Gastroesophageal sphincter (tissue), 4 donors: Measurements from ENCODE around the gene ERP44. TPM values are rescaled to one million over a fixed set of nuclear protein-coding genes. Genes with fewer than 3 reads are reported as not detected.
"Not testable (repeated sequence)": the region's sequence is repeated elsewhere in the genome, so short reads cannot be mapped to it uniquely, and the experiment has no call there.

Experiments
- ATAC-seq: fragments of 150-250 bp; one replicate; pipeline ENCODE4 v1.9.1; 2016; ENCODE audit warnings: mild to moderate bottlenecking, moderate library complexity
- H3K27ac ChIP-seq, 4 donors: fragments of 200-600 bp; sonication (generic) in 3 of 4; 1 replicate in 3 of 4; 2 replicates in 1 of 4; pipeline ENCODE4 v1.5.1; 2016 to 2019
- H3K27me3 ChIP-seq: fragments of 200-600 bp; sonication (generic); one replicate; pipeline ENCODE4 v1.5.1; 2019
- H3K36me3 ChIP-seq, 2 donors: fragments of 200-600 bp; sonication (generic); one replicate each; pipeline ENCODE4 v1.5.1; 2019; ENCODE audit warnings: control low read depth in 1 of 2
- H3K4me1 ChIP-seq, 3 donors: fragments of 200-600 bp; sonication (generic); 1 replicate in 2 of 3; 2 replicates in 1 of 3; pipeline ENCODE4 v1.5.1; 2016 to 2019; ENCODE audit warnings: control low read depth in 2 of 3
- H3K4me3 ChIP-seq, 2 donors: fragments of 200-600 bp; sonication (generic); one replicate each; pipeline ENCODE4 v1.5.1; 2019; ENCODE audit warnings: mild to moderate bottlenecking in 1 of 2, moderate library complexity in 1 of 2
- H3K9me3 ChIP-seq, 3 donors: fragments of 200-600 bp; sonication (generic); one replicate each; pipeline ENCODE4 v1.5.1; 2017 to 2019; ENCODE audit warnings: control low read depth in 2 of 3
- EP300 ChIP-seq: sonication (generic); formaldehyde crosslinking; IDR thresholded peaks from one replicate; pipeline ENCODE4 v1.6.1; 2017; ENCODE audit warnings: antibody characterized with exemption, mild to moderate bottlenecking
- POLR2A ChIP-seq, 2 donors: fragments of 450-650 bp; IDR thresholded peaks; one replicate each; pipeline ENCODE4 v1.6.1; 2017; ENCODE audit warnings: antibody characterized with exemption in 2 of 2, mild to moderate bottlenecking in 2 of 2, moderate library complexity in 1 of 2
- POLR2AphosphoS5 ChIP-seq: sonication (generic); formaldehyde crosslinking; IDR thresholded peaks from one replicate; pipeline ENCODE4 v1.6.1; 2017; ENCODE audit warnings: antibody characterized with exemption
- WGBS, 2 donors: methylation state at CpG; one replicate each; pipeline ENCODE4 v1.1.5; 2018; ENCODE audit warnings: low coverage in 1 of 2; 5-methylcytosine and 5-hydroxymethylcytosine counted together
- total RNA-seq, 4 donors: library from RNA; depleted of rRNA; stranded (reverse); fragments of >200 nt; gene quantifications; one replicate each; pipeline ENCODE4 v1.1.0, GENCODE V29; 2016
- TF ChIP-seq, protein P1 (sequence below), 4 experiments: fragments of 200-600 bp in 2 of 4; fragments of 450-650 bp in 2 of 4; sonication (generic) in 1 of 4; IDR thresholded peaks; one replicate each; pipeline ENCODE4 v1.5.1; 2017 to 2019; ENCODE audit warnings: antibody characterized with exemption in 4 of 4, mild to moderate bottlenecking in 2 of 4, moderate library complexity in 2 of 4

ERP44 gene
- total RNA-seq, 4 donors from 2014 or later = 13.7 to 19.2 (median 13.8) TPM

DNA sequence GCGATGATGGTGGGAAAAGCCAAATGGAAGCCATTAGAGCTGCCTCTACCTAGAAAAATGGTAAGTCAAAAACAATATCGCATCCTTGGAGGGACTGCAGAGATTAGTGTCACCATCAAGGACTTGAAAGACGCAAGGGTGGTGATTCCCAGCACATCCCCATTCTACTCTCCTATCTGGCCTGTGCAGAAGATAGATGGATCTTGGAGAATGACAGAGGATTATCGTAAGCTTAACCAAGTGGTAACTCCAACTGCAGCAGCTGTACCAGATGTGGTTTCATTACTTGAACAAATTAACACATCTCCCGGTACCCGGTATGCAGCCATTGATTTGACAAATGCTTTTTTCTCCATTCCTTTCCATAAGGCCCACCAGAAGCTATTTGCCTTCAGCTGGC is 23.8 kb downstream of the ERP44 start:
- Histone ChIP-seq H3K9me3 (no peaks in the 10 kb centered on the region), H3K27me3 (no peaks in the 10 kb centered on the region), H3K36me3 (no peaks in the 10 kb centered on the region), H3K4me3 (no peak overlapping the region), H3K4me1 (peaks cover 0 to 24% (median 8%) of the 10 kb centered on the region in 3 donors), H3K27ac (no peak overlapping the region)
- TF ChIP-seq POLR2AphosphoS5 = no peak
- no peak for TF ChIP-seq EP300
- TF ChIP-seq, protein P1, sequence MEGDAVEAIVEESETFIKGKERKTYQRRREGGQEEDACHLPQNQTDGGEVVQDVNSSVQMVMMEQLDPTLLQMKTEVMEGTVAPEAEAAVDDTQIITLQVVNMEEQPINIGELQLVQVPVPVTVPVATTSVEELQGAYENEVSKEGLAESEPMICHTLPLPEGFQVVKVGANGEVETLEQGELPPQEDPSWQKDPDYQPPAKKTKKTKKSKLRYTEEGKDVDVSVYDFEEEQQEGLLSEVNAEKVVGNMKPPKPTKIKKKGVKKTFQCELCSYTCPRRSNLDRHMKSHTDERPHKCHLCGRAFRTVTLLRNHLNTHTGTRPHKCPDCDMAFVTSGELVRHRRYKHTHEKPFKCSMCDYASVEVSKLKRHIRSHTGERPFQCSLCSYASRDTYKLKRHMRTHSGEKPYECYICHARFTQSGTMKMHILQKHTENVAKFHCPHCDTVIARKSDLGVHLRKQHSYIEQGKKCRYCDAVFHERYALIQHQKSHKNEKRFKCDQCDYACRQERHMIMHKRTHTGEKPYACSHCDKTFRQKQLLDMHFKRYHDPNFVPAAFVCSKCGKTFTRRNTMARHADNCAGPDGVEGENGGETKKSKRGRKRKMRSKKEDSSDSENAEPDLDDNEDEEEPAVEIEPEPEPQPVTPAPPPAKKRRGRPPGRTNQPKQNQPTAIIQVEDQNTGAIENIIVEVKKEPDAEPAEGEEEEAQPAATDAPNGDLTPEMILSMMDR (IDR thresholded peaks at IDR 0.05) = no peak
- TF ChIP-seq POLR2A (IDR thresholded peaks at IDR 0.05) = no peak
- no peak for ATAC-seq
- whole genome bisulfite sequencing, 2 donors = 97 to 100% methylated on average over 4 to 6 of the region's 6 CpGs

DNA sequence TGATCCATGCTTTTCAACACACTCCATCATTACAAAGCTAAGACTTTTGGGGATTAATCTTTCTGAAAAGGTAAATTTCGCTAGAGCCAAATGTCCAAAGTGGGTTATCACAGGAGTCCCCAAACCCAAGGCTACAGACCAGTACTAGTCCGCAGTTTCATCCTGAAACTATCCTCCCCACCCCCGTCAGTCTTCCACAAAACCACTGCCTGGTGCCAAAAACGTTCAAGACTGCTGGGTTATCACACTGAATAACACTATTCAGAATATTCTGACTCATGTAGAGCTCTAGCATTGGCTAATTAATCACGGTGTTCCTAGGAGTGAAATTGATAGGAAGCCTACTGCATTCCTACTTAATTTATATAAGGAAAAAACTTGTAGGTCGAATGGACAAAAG is 24.7 kb downstream of the ERP44 start:
- no peak for ATAC-seq
- no peaks in the 10 kb centered on the region for H3K27me3 ChIP-seq
- H3K27ac ChIP-seq = no peak overlapping the region
- 74 to 75% methylated on average over 5 to 6 of the region's 6 CpGs for WGBS, 2 donors
- no peak for TF ChIP-seq POLR2AphosphoS5
- no peak for TF ChIP-seq POLR2A (IDR thresholded peaks at IDR 0.05)
- TF ChIP-seq, protein P1 (IDR thresholded peaks at IDR 0.05) = no peak
- TF ChIP-seq EP300 = no peak
- no peaks in the 10 kb centered on the region for H3K9me3 ChIP-seq
- no peaks in the 10 kb centered on the region for H3K36me3 ChIP-seq
- no peak overlapping the region for H3K4me3 ChIP-seq
- peaks cover 0 to 24% (median 8%) of the 10 kb centered on the region in 3 donors for H3K4me1 ChIP-seq

DNA sequence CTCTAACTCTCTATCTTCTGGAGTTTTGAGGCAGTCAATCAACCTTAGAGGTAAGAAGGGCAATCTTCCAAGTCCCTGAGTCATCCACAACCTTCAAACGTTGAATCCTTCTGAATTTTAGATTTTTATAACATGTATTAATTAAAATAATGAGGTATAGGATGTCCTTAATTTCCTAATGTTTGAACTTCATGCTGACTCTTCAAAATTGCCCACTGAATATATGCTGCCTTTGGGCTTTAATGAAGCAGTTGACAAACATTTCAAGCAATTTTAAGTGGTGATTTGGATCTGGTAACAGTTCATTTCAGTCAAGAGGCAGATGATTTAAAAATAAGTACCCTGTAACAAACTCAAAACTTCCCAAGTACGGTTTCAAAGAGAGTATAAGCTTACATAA is 26.0 kb downstream of the ERP44 start:
- H3K27me3 ChIP-seq = no peaks in the 10 kb centered on the region
- TF ChIP-seq, protein P1 (IDR thresholded peaks at IDR 0.05) = no peak
- TF ChIP-seq POLR2A (IDR thresholded peaks at IDR 0.05) (no peak), EP300 (no peak), POLR2AphosphoS5 (no peak)
- peaks cover 0 to 24% (median 8%) of the 10 kb centered on the region in 3 donors for H3K4me1 ChIP-seq
- H3K27ac ChIP-seq = no peak overlapping the region
- H3K36me3 ChIP-seq = no peaks in the 10 kb centered on the region
- no peak for ATAC-seq
- 44 to 48% methylated on average over 2 of the region's 2 CpGs for WGBS, 2 donors
- no peak overlapping the region for H3K4me3 ChIP-seq
- no peaks in the 10 kb centered on the region for H3K9me3 ChIP-seq

DNA sequence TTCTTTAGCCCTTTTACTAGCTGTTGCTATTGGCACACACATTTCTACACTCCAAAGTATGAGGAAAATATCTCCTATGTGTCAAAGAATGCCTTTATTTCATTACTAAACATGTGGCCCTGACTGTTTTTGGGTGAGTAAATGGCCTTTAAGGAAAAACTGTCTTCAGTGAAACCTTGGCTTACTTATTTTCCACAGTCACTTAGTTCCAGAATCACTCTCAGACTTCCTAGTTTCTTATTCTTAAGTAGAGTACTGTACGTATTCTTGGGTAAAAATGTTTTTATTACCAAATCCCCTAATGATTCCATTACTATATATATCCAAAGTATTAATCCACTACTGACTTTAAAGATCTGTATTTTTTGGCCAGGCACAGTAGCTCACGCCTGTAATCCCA is 27.5 kb downstream of the ERP44 start:
- WGBS, 2 donors = 42 to 100% methylated on average over 1 to 2 of the region's 2 CpGs
- Histone ChIP-seq H3K4me3 (no peak overlapping the region), H3K27me3 (no peaks in the 10 kb centered on the region), H3K4me1 (peaks cover 0 to 31% (median 8%) of the 10 kb centered on the region in 3 donors), H3K9me3 (no peaks in the 10 kb centered on the region), H3K36me3 (no peaks in the 10 kb centered on the region), H3K27ac (no peak overlapping the region)
- no peak for ATAC-seq
- TF ChIP-seq POLR2AphosphoS5 = no peak
- no peak for TF ChIP-seq EP300
- TF ChIP-seq, protein P1 (IDR thresholded peaks at IDR 0.05) = no peak
- no peak for TF ChIP-seq POLR2A (IDR thresholded peaks at IDR 0.05)

DNA sequence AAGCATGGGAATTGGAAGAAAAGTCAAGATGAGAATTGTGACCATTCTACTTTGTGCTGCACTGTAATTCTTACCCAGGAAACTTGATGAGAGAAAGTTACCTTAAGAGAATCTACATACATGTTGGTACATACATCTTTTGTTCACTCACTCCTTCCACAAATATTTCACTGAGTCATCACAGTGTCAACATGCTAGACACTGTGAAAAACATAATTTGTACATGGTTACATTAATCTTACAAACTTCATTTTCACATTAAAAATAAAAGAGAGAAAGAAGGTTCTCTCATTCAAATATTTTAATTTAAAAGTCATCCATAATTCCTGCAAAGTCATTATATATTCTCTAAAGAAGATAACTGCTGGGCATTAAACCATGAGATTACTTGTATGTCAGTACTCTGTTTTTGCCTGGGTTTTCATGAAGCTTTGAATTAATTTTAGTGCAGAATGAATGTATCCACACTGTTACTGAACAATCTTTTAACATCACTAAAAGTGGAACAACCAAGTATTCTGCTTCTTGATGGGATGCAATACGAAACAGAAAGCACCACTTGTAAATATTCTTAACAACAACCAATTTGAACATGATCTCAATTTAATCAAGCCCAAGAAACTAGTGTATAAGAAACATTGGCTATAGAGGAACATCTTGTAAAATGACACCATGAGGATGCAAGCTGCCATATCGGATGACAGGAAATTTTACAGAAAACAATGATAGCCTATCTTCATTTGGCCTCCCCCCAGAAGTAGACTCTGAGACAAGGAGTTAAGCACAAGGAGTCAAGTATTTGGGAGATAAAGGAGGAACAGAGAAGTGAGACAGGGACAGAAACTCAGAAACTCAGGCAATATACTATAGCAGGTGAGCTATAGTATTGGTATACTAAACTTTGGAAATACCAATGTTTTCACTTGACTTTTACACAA is 28.4 kb downstream of the ERP44 start:
- TF ChIP-seq, protein P1 (IDR thresholded peaks at IDR 0.05) = no peak
- no peak for TF ChIP-seq EP300
- no peak for TF ChIP-seq POLR2AphosphoS5
- TF ChIP-seq POLR2A (IDR thresholded peaks at IDR 0.05) = no peak
- no peaks in the 10 kb centered on the region for H3K27me3 ChIP-seq
- H3K27ac ChIP-seq = no peak overlapping the region
- H3K4me1 ChIP-seq = peaks cover 0 to 31% (median 8%) of the 10 kb centered on the region in 3 donors
- H3K4me3 ChIP-seq = no peak overlapping the region
- WGBS, 2 donors = 82 to 100% methylated on average over 2 of the region's 2 CpGs
- H3K36me3 ChIP-seq = no peaks in the 10 kb centered on the region
- no peak for ATAC-seq
- no peaks in the 10 kb centered on the region for H3K9me3 ChIP-seq

DNA sequence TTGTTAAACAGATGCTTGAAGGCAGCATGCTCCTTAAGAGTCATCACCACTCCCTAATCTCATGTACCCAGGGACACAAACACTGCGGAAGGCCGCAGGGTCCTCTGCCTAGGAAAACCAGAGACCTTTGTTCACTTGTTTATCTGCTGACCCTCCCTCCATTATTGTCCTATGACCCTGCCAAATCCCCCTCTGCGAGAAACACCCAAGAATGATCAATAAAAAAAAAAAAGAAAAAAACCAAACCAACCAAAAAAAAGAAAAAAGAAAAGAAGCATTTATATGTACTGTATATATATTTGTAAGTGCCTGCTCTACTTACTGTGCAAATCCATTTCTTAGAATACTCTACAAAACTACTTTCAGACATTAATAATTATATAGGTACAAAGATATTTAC is 29.7 kb downstream of the ERP44 start:
- H3K4me3 ChIP-seq, H3K36me3 ChIP-seq, H3K9me3 ChIP-seq, ATAC-seq, H3K27me3 ChIP-seq, H3K27ac ChIP-seq: not testable (repeated sequence)
- WGBS, 2 donors = no CpG with 5 or more reads among the region's 3 CpGs
- peaks cover 0 to 24% (median 6%) of the 10 kb centered on the region in 3 donors for H3K4me1 ChIP-seq

DNA sequence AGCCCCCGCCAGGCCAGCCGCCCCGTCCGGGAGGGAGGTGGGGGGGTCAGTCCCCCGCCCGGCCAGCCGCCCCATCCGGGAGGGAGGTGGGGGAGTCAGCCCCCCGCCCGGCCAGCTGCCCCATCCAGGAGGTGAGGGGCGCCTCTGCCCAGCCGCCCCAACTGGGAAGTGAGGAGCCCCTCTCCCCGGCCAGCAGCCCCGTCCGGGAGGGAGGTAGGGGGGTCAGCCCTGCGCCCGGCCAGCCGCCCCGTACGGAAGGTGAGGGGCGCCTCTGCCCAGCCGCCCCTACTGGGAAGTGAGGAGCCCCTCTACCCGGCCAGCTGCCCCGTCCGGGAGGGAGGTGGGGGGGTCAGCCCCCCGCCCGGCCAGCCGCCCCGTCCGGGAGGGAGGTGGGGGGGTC is 30.8 kb downstream of the ERP44 start:
- H3K4me1 ChIP-seq = peaks cover 0 to 28% (median 3%) of the 10 kb centered on the region in 3 donors
- not testable (repeated sequence) for H3K9me3 ChIP-seq, H3K27ac ChIP-seq, ATAC-seq, H3K36me3 ChIP-seq, H3K27me3 ChIP-seq, H3K4me3 ChIP-seq
- no CpG with 5 or more reads among the region's 30 CpGs for WGBS, 2 donors
